Activated naive CD8-positive, alpha-beta T cell treated with anti-CD3 and anti-CD28 coated beads, Interleukin-2, amount 10 ng/mL, durations not matched to agents 7 days and 5 days (primary cell): ENCODE measurements around the gene EHD2. TPM values are rescaled to one million over a fixed set of nuclear protein-coding genes. Genes with fewer than 3 reads are reported as not detected.
A peak's percentile ranks its signal among the peaks of the same experiment; 100 is the strongest.
"Not testable (repeated sequence)": the region's sequence is repeated elsewhere in the genome, so short reads cannot be mapped to it uniquely, and the experiment has no call there.

Experiments used
- ATAC-seq: fragments of 150-1000 bp; cut with Tn5 transposase; one replicate; pipeline ENCODE4 v1.10.0; 2021; ENCODE audit warnings: low read depth, moderate library complexity
- POLR2A ChIA-PET: fragments of 350-600 bp; sonication (Branson Sonifier 250); formaldehyde crosslinking; loops from one replicate; lab custom pipeline; 2021; ENCODE audit warnings: antibody characterized with exemption; lab: Charles Lee
- DNase-seq: peaks from one replicate; pipeline ENCODE4 v3.0.0; 2021
- H3K27ac Mint-ChIP-seq: one replicate; pipeline ENCODE4 v1.8.0; 2022; ENCODE audit warnings: mild to moderate bottlenecking, mixed read lengths
- H3K27me3 Mint-ChIP-seq: one replicate; pipeline ENCODE4 v1.8.0; 2022; ENCODE audit warnings: mild to moderate bottlenecking, moderate library complexity, mixed read lengths
- H3K36me3 Mint-ChIP-seq: one replicate; pipeline ENCODE4 v1.8.0; 2021; ENCODE audit warnings: mild to moderate bottlenecking, mixed read lengths
- H3K4me1 Mint-ChIP-seq: one replicate; pipeline ENCODE4 v1.8.0; 2021; ENCODE audit warnings: mixed read lengths
- H3K4me3 Mint-ChIP-seq: one replicate; pipeline ENCODE4 v1.8.0; 2022; ENCODE audit warnings: mild to moderate bottlenecking, moderate library complexity, mixed read lengths
- H3K9me3 Mint-ChIP-seq: one replicate; pipeline ENCODE4 v1.8.0; 2021; ENCODE audit warnings: mixed read lengths
- total RNA-seq, 2 experiments: library from RNA; stranded (reverse); gene quantifications; one replicate each; pipeline ENCODE4 v1.2.3, GENCODE V29; 2021

Gene EHD2
- total RNA-seq, 2 experiments from 2014 or later = 0.22 to 0.23 TPM

GRCh38 chr19:47728295-47728694 is 15.1 kb downstream of the EHD2 start:
- DNase-seq, H3K36me3 Mint-ChIP-seq, H3K27ac Mint-ChIP-seq, H3K9me3 Mint-ChIP-seq, ATAC-seq, H3K4me3 Mint-ChIP-seq, POLR2A ChIA-PET: not testable (repeated sequence)
- H3K27me3 Mint-ChIP-seq = peaks cover 18% of the 10 kb centered on the region
- H3K4me1 Mint-ChIP-seq = peaks cover 17% of the 10 kb centered on the region

GRCh38 chr19:47729468-47729798 is 16.2 kb downstream of the EHD2 start:
- DNase-seq = no peak
- Mint-ChIP-seq H3K9me3 (no peaks in the 10 kb centered on the region), H3K4me3 (peak overlapping the region; percentile 86), H3K27ac (peak overlapping the region; percentile 6), H3K27me3 (peaks cover 17% of the 10 kb centered on the region), H3K36me3 (no peaks in the 10 kb centered on the region), H3K4me1 (peaks cover 17% of the 10 kb centered on the region)
- peak; percentile 49 for ATAC-seq
- POLR2A ChIA-PET = interaction anchor here (0.9 to 1.6 kb wide), 3 partner anchors 11 to 126 kb away, joined by 3 to 5 read pairs (median 3); no protein-coding TSS in a partner anchor

DNA sequence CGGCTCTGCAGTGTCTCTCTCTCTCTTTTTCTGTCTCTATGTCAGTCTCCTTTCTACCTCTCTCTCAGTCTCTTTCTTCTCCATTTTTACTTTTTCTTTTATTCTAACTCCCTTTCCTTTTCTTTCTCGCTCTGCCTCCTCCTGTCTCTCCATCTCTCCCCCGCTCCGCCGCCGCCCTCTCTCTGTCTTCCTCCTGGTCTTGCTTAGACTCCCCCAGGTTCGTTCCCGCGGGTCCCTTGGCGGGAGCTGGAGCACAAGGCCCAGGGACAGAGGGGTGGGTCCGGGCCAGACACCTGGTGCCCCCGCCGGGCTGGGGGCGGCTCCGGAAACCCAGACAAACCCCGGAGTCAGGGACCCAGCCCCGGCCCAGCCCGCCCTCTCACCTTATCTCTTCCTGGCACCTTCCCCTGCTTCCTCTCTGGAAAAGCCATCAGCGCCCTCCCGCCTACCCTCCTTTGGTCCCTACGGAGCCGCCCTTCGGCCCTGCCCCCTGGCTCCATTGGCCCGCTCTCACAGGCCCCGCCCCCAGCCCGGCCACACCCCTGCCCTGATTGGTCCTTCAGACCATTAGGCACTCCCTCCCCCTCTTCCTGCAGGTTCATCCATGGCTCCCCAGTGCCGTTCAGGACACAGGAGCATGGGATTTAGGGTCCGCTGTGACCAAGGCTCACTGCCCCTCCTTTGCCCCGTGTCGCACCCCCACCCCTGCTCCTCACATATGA is 16.7 kb downstream of the EHD2 start:
- Mint-ChIP-seq H3K4me3 (peak overlapping the region; percentile 86), H3K27ac (no peak overlapping the region), H3K27me3 (peaks cover 17% of the 10 kb centered on the region), H3K36me3 (no peaks in the 10 kb centered on the region), H3K4me1 (peaks cover 17% of the 10 kb centered on the region), H3K9me3 (no peaks in the 10 kb centered on the region)
- DNase-seq (peak; percentile 73), ATAC-seq (peak; percentile 68)
- POLR2A ChIA-PET = interaction anchor here (0.9 to 1.6 kb wide), 3 partner anchors 10 to 127 kb away, joined by 3 to 5 read pairs (median 3); no protein-coding TSS in a partner anchor

DNA sequence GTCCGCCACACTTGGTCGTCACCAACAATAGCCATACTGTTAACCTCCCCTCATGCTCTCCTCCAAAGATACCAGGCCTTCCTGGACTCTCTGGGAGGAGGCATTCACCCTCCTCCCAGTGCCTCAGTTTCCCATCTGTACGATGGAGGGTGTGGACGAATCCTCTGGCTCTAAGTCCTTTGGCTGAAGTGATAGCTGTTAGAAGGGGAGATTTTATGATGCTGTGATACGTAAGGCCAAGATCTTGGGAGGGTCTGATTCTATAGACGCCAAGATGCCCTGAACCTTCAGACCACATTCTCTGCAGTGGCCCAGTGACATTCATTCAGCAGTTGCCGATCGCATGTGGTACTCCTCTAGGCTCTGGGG is 17.3 kb downstream of the EHD2 start:
- no peaks in the 10 kb centered on the region for H3K9me3 Mint-ChIP-seq
- peaks cover 17% of the 10 kb centered on the region for H3K27me3 Mint-ChIP-seq
- peaks cover 17% of the 10 kb centered on the region for H3K4me1 Mint-ChIP-seq
- H3K4me3 Mint-ChIP-seq = peak overlapping the region; percentile 86
- H3K27ac Mint-ChIP-seq = no peak overlapping the region
- POLR2A ChIA-PET = interaction anchor here (1.0 to 1.6 kb wide), 2 partner anchors 10 to 128 kb away, joined by 3 to 5 read pairs; no protein-coding TSS in a partner anchor
- ATAC-seq (no peak), DNase-seq (no peak)
- no peaks in the 10 kb centered on the region for H3K36me3 Mint-ChIP-seq

DNA sequence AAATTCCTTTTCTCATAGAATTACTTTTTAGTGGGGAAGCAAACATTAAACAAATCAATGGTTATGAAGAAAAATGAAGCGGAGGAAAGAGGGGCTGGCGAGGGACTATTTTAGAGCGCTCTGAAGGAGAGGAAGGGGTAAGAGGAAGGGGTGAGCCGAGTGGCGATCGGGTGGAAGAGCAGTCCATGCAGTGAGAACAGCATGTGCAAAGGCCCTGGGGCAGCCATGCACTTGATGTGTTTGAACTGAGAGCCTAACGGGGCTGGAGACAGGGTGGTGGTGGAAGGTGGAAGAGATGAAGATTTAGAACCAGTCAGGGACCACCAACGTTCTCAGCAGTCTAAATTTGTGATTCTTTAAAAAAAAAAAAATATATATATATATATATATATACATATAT is 17.7 kb downstream of the EHD2 start:
- no peak for ATAC-seq
- no peak overlapping the region for H3K4me3 Mint-ChIP-seq
- peaks cover 17% of the 10 kb centered on the region for H3K27me3 Mint-ChIP-seq
- POLR2A ChIA-PET = no interaction called here
- H3K4me1 Mint-ChIP-seq = peaks cover 17% of the 10 kb centered on the region
- no peaks in the 10 kb centered on the region for H3K36me3 Mint-ChIP-seq
- no peaks in the 10 kb centered on the region for H3K9me3 Mint-ChIP-seq
- H3K27ac Mint-ChIP-seq = no peak overlapping the region
- no peak for DNase-seq

DNA sequence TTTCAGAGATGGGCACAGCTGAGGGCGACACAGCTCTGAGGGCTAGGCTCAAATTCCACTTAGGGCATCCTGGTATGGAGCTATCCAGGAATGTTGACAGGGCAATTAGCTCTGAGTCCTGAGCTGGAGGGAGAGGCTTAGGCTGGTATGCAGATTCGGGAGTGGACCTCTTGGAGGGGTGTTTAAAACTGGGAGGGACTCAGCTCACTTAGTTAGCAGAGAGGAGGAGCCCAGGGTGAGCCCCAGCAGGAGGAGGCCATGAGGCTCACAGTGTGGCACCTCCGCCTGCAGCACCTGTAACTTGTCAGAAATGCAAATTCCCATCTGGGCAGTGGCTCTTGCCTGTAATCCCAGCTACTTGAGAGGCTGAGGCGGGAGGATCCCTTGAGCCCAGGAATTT is 21.9 kb downstream of the EHD2 start:
- Mint-ChIP-seq H3K4me1 (peaks cover 3% of the 10 kb centered on the region), H3K36me3 (no peaks in the 10 kb centered on the region)
- POLR2A ChIA-PET = interaction anchor here (1.4 kb wide), 1 partner anchor 10 kb away, joined by 3 read pairs; no protein-coding TSS in a partner anchor

DNA sequence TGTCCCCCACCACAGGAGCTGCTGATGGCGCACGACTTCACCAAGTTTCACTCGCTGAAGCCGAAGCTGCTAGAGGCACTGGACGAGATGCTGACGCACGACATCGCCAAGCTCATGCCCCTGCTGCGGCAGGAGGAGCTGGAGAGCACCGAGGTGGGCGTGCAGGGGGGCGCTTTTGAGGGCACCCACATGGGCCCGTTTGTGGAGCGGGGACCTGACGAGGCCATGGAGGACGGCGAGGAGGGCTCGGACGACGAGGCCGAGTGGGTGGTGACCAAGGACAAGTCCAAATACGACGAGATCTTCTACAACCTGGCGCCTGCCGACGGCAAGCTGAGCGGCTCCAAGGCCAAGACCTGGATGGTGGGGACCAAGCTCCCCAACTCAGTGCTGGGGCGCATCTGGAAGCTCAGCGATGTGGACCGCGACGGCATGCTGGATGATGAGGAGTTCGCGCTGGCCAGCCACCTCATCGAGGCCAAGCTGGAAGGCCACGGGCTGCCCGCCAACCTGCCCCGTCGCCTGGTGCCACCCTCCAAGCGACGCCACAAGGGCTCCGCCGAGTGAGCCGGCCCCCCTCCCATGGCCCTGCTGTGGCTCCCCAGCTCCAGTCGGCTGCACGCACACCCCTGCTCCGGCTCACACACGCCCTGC is 27.8 kb downstream of the EHD2 start:
- Mint-ChIP-seq H3K27ac (no peak overlapping the region), H3K4me3 (no peak overlapping the region), H3K36me3 (no peaks in the 10 kb centered on the region), H3K27me3 (no peaks in the 10 kb centered on the region), H3K4me1 (peaks cover 13% of the 10 kb centered on the region), H3K9me3 (no peaks in the 10 kb centered on the region)
- no peak for DNase-seq
- ATAC-seq = no peak
- POLR2A ChIA-PET = interaction anchor here (0.6 to 1.6 kb wide), 2 partner anchors 11 to 12 kb away, joined by 3 to 5 read pairs; no protein-coding TSS in a partner anchor

More for the DNA sequence above, 21.9 kb downstream of the EHD2 start:
- Mint-ChIP-seq H3K27ac (no peak overlapping the region), H3K27me3 (peaks cover 7% of the 10 kb centered on the region), H3K9me3 (no peaks in the 10 kb centered on the region), H3K4me3 (no peak overlapping the region)
- ATAC-seq (no peak), DNase-seq (no peak)

DNA sequence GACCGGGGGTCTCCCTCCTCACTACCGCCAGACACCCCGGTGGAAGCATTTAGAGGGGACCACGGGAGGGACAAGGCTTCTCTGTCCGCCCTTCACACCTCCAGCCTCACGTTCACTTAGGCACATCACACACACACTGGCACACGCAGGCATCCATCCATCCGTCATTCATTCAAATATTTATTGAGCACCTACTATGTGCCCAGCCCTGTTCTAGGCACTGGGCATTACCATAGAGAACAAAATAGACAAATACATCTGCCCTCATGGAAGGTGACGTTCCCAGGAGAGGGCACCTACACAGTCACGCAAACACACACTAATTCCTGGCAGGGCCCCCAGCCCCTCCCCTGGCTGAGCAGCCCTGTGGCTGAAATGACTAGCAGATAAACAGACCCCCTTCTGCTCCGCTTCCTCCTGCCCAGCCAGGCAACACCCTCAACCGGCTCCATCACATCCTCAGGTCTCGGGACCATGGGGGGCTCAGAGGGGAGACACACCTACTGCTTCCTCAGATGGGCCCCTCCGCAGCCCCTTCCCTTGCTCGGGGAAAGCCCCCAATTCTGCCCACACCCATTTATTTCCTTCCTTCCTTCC is 28.4 kb downstream of the EHD2 start:
- Mint-ChIP-seq H3K4me3 (no peak overlapping the region), H3K27ac (no peak overlapping the region), H3K4me1 (peaks cover 13% of the 10 kb centered on the region), H3K27me3 (no peaks in the 10 kb centered on the region), H3K9me3 (no peaks in the 10 kb centered on the region), H3K36me3 (no peaks in the 10 kb centered on the region)
- POLR2A ChIA-PET = interaction anchor here (0.6 kb wide), 1 partner anchor 12 kb away, joined by 3 read pairs; no protein-coding TSS in a partner anchor
- no peak for ATAC-seq
- DNase-seq = no peak

GRCh38 chr19:47742634-47743033 is 29.4 kb downstream of the EHD2 start:
- Mint-ChIP-seq H3K36me3 (peaks cover 2% of the 10 kb centered on the region), H3K27ac (no peak overlapping the region), H3K9me3 (no peaks in the 10 kb centered on the region), H3K27me3 (no peaks in the 10 kb centered on the region), H3K4me1 (peaks cover 15% of the 10 kb centered on the region), H3K4me3 (peak overlapping the region; percentile 75)
- no peak for ATAC-seq
- POLR2A ChIA-PET = no interaction called here
- DNase-seq = no peak

DNA sequence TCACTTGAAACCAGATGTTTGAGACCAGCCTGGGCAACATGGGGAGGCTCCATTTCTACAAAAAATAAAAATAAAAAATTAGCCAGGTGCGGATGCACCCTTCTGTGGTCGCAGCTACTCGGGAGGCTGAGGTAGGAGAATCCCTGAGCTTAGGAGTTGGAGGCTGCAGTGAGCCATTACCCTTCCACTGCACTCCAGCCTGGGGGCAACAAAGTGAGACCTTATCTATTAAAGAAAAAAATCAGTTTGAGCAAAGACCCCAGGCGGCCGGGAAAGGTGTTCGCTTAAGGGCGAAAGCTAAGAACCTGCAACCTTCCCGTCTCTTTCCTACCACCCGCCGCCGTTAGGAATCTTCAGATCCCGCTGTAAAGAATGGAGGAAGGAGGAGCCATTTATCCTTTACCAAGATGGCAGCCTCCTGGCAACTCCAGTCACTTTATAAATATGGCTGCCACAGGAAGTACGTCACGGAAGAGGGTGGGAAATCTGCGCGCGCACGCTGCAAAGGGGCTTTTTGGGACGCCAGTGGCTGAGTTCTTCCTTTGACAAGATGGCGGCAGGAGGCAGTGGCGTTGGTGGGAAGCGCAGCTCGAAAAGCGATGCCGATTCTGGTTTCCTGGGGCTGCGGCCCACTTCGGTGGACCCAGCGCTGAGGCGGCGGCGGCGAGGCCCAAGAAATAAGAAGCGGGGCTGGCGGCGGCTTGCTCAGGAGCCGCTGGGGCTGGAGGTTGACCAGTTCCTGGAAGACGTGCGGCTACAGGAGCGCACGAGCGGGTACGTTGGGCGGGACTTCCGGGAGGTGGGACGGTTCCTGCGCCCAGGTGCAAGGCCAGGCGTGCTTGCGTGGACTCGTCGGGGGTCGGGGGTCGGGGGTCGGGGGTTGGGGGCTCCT is 32.0 kb downstream of the EHD2 start, which contains the start of gene NOP53:
TSS of gene NOP53 (plus strand) at position 537 of the 892 bp plus-strand sequence. CDS start at position 551, 14 bp downstream.
- peak; percentile 72 for ATAC-seq
- Mint-ChIP-seq H3K4me1 (peaks cover 32% of the 10 kb centered on the region), H3K36me3 (peaks cover 18% of the 10 kb centered on the region), H3K27ac (peak within 1 kb of the TSS; percentile 100), H3K9me3 (no peaks in the 10 kb centered on the region), H3K4me3 (peak within 1 kb of the TSS; percentile 99), H3K27me3 (no peaks in the 10 kb centered on the region)
- POLR2A ChIA-PET = interaction anchor here (0.6 to 1.0 kb wide), 5 partner anchors 10 to 1963 kb away, joined by 3 to 4 read pairs (median 3); partner anchors contain the start of genes DMPK and SELENOW
- peak; percentile 96 for DNase-seq

DNA sequence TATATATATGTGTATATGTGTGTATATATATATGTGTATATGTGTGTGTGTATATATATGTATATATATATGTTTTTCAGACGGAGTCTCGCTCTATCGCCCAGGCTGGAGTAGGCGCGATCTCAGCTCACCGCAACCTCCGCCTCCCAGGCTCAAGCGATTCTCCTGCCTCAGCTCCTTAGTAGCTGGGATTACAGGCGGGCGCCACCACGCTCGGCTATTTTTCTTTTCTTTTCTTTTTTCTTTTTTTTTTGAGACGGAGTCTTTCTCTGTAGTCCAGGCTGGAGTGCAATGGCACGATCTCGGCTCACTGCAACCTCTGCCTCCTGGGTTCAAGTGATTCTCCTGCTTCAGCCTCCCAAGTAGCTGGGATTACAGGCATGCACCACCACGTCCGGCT is 32.9 kb downstream of the EHD2 start:
- H3K4me3 Mint-ChIP-seq = peak overlapping the region; percentile 99
- ATAC-seq, H3K9me3 Mint-ChIP-seq, POLR2A ChIA-PET, H3K27me3 Mint-ChIP-seq, DNase-seq: not testable (repeated sequence)
- peaks cover 21% of the 10 kb centered on the region for H3K36me3 Mint-ChIP-seq
- H3K27ac Mint-ChIP-seq = peak overlapping the region; percentile 100
- peaks cover 34% of the 10 kb centered on the region for H3K4me1 Mint-ChIP-seq

DNA sequence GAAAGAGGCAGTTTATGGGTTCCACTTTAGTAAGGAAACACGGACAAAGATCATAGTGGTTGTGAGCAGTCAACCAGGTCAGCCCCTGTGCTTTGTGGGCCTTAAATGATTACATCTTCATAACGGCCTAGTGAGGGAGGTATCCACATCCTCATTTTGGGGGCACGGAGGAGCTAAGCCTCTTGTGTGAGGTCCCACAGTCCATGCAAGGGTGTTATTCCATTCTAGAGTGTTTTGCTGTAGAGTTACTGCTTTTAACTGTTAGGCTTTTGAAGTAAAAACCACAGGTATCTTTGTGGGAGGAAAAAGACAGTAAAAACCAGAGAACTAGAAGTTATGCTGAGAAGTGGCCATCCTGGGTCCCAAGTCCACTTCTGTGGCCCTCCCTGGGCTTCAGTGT is 36.1 kb downstream of the EHD2 start:
- Mint-ChIP-seq H3K4me3 (peak overlapping the region; percentile 67), H3K27me3 (no peaks in the 10 kb centered on the region), H3K27ac (peak overlapping the region; percentile 84), H3K4me1 (peaks cover 48% of the 10 kb centered on the region), H3K9me3 (no peaks in the 10 kb centered on the region), H3K36me3 (peaks cover 32% of the 10 kb centered on the region)
- DNase-seq (no peak), ATAC-seq (peak; percentile 24)
- POLR2A ChIA-PET = interaction anchor here (0.6 to 1.5 kb wide), 2 partner anchors 29 to 298 kb away, joined by 4 to 5 read pairs; partner anchors contain the start of gene SELENOW
